Measurements from ENCODE around the gene G0S2. TPM values are rescaled to one million over a fixed set of nuclear protein-coding genes. Genes with fewer than 3 reads are reported as not detected.

Gene G0S2
- total and polyA plus RNA-seq, 2 donors from 2014 or later = 15.5 to 103 TPM

DNA sequence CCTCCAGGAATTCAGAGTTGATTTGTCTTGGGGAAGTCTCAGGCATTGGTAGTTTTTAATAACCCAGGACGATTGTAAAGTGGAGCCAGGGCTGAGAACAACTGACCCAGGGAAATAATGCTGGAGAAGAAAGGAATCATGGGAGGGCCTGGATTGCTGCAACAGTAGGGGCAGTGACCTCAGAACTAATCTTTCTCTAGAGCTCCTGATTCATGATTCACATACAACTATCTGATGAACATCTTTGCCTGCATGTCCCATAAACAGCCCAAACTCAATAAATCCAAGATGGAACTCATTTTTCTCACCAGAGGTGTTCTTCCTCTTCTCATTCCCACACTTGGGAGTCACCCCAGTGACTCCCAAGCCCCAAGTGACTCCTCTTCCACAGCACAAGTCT is 8.1 kb upstream of the G0S2 start:
- DNase-seq (no peak), FAIRE-seq (no peak)
- H3K27me3 ChIP-seq (ENCODE audit: control insufficient read depth, insufficient read depth, low read length) = no peaks in the 10 kb centered on the region
- no peak overlapping the region for H3K9ac ChIP-seq (ENCODE audit: low read length in 3 of 3)
- intact Hi-C loops (cut with DNase I) = no loop called here
- H3K36me3 ChIP-seq (ENCODE audit: control insufficient read depth in 2 of 3, insufficient read depth in 3 of 3, low read length in 3 of 3) = no peaks in the 10 kb centered on the region
- H3K27ac ChIP-seq (ENCODE audit: low read depth in 2 of 2, low read length in 2 of 2) = no peak overlapping the region
- peaks cover 0 to 5% (median 0%) of the 10 kb centered on the region in 3 donors for H3K9me3 ChIP-seq (ENCODE audit: control insufficient read depth in 2 of 3, insufficient read depth in 1 of 3, low read length in 3 of 3)
- H3K4me3 ChIP-seq (ENCODE audit: low read length in 3 of 3) = no peak overlapping the region
- peaks cover 0 to 12% (median 4%) of the 10 kb centered on the region in 3 donors for H3K4me1 ChIP-seq (ENCODE audit: control insufficient read depth in 2 of 3, insufficient read depth in 2 of 3, low read depth in 1 of 3, low read length in 3 of 3)
- no peak for TF ChIP-seq CTCF (IDR thresholded peaks at IDR 0.05; ENCODE audit: borderline replicate concordance, extremely low read depth, insufficient read depth)

DNA sequence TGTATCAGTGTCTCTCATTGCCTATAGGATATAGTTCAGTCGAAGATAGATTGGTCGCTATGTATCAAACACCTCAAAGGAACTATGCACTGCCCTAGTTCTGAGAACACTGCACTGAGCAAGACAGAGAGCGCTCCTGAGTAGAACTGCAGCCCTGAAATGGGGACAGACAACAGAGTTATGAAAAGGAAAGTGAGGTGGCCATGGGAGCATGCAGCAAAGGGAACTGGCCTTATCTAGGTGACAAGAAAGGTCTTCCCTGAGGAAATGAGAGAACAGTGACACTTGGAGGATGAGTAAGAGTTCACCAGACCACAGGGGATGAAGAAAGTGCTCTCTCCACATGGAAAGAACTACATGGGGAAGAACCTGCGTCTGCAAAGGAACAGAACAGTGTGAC is 7.5 kb upstream of the G0S2 start:
- no peak for FAIRE-seq

GRCh38 chr1:209670441-209671082 is 4.7 kb upstream of the G0S2 start:
- no peak overlapping the region for H3K27ac ChIP-seq (ENCODE audit: low read depth in 2 of 2, low read length in 2 of 2)
- H3K4me1 ChIP-seq (ENCODE audit: control insufficient read depth in 2 of 3, insufficient read depth in 2 of 3, low read depth in 1 of 3, low read length in 3 of 3) = peaks cover 0 to 24% (median 21%) of the 10 kb centered on the region in 3 donors
- intact Hi-C loops (cut with DNase I) = no loop called here
- H3K4me3 ChIP-seq (ENCODE audit: low read length in 3 of 3) = no peak overlapping the region
- no peak for TF ChIP-seq CTCF (IDR thresholded peaks at IDR 0.05; ENCODE audit: borderline replicate concordance, extremely low read depth, insufficient read depth)
- no peak overlapping the region for H3K9ac ChIP-seq (ENCODE audit: low read length in 3 of 3)
- no peak for FAIRE-seq
- peaks cover 0 to 5% (median 0%) of the 10 kb centered on the region in 3 donors for H3K9me3 ChIP-seq (ENCODE audit: control insufficient read depth in 2 of 3, insufficient read depth in 1 of 3, low read length in 3 of 3)
- no peaks in the 10 kb centered on the region for H3K27me3 ChIP-seq (ENCODE audit: control insufficient read depth, insufficient read depth, low read length)
- no peak for DNase-seq
- H3K36me3 ChIP-seq (ENCODE audit: control insufficient read depth in 2 of 3, insufficient read depth in 3 of 3, low read length in 3 of 3) = no peaks in the 10 kb centered on the region

More for the DNA sequence above, 7.5 kb upstream of the G0S2 start:
- H3K9me3 ChIP-seq (ENCODE audit: control insufficient read depth in 2 of 3, insufficient read depth in 1 of 3, low read length in 3 of 3) = peaks cover 0 to 5% (median 0%) of the 10 kb centered on the region in 3 donors
- H3K9ac ChIP-seq (ENCODE audit: low read length in 3 of 3) = no peak overlapping the region
- no peak for TF ChIP-seq CTCF (IDR thresholded peaks at IDR 0.05; ENCODE audit: borderline replicate concordance, extremely low read depth, insufficient read depth)
- no peaks in the 10 kb centered on the region for H3K27me3 ChIP-seq (ENCODE audit: control insufficient read depth, insufficient read depth, low read length)
- DNase-seq = no peak
- H3K36me3 ChIP-seq (ENCODE audit: control insufficient read depth in 2 of 3, insufficient read depth in 3 of 3, low read length in 3 of 3) = no peaks in the 10 kb centered on the region
- no peak overlapping the region for H3K4me3 ChIP-seq (ENCODE audit: low read length in 3 of 3)
- no peak overlapping the region for H3K27ac ChIP-seq (ENCODE audit: low read depth in 2 of 2, low read length in 2 of 2)
- intact Hi-C loops (cut with DNase I) = no loop called here
- H3K4me1 ChIP-seq (ENCODE audit: control insufficient read depth in 2 of 3, insufficient read depth in 2 of 3, low read depth in 1 of 3, low read length in 3 of 3) = peaks cover 0 to 8% (median under 1%) of the 10 kb centered on the region in 3 donors

Data from kidney (tissue), 14 donors.